ENCODE data around the gene WNT7B.

WNT7B gene

DNA sequence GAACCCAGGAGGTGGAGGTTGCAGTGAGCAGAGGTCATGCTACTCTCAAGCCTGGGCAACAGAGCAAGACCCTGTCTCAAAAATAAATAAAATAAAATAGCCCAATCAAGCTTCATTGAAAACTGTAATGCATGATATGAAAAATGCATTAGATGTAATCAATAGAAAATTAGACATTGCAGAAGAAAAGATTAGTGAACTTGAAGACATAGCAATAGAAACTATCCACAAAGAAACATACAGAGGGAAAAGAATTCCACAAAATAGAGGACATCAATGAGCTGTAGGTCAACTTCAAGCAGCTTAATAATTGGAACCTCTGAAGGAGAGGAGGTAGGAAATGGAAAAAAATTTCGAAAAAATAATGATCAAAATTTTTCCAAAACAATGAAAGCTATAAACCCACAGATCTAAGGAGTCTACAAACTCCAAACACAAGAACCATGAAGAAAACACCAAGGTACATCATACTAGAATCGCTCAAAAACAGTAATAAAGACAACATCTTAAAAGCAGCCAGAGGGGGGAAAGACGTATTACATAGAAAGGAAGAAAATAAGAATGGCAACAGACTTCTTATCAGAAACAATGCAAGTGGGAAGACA lies 104.2 kb downstream of the WNT7B start:
- H3K4me1 Mint-ChIP-seq = no peaks in the 10 kb centered on the region
- no peak overlapping the region for H3K4me3 Mint-ChIP-seq
- ATAC-seq = no peak
- no peak for DNase-seq (ENCODE audit: low spot score in 2 of 2)
- peaks cover 11% of the 10 kb centered on the region for H3K36me3 Mint-ChIP-seq
- peaks cover 8% of the 10 kb centered on the region for H3K9me3 Mint-ChIP-seq
- no peak overlapping the region for H3K27ac Mint-ChIP-seq

DNA sequence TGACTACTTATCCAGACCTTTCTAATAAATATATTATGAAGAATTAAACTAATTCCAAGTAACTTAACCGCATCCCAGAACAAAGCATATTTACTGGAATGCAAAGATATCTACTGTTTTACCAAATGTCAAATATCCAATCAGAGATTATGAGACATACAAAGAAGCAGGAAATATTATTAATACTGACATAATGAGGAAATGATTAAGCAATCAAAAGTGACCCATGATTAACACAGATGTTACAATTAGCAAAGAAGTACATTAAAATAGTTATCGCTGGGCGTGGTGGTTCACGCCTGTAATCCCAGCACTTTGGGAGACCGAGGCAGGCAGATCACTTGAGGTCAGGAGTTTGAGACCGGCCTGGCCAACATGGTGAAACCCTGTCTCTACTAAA lies 105.2 kb downstream of the WNT7B start:
- Mint-ChIP-seq H3K4me3 (no peak overlapping the region), H3K4me1 (no peaks in the 10 kb centered on the region), H3K36me3 (peaks cover 13% of the 10 kb centered on the region), H3K27ac (no peak overlapping the region), H3K9me3 (peaks cover 8% of the 10 kb centered on the region)
- DNase-seq (ENCODE audit: low spot score in 2 of 2) (no peak), ATAC-seq (no peak)

Data from stimulated activated effector memory CD8-positive, alpha-beta T cell treated with anti-CD3 and anti-CD28 coated beads, Interleukin-12 subunit alpha, Interleukin-12 subunit beta, amount 100 ng/mL, for 72 hours (primary cell).